DOHH2 (cell line): ENCODE data around the gene SLC38A3.

ENCODE experiments used
- CTCF ChIP-seq: fragments of 200-600 bp; sonication (generic); IDR thresholded peaks from one replicate; pipeline ENCODE4 v1.5.1; 2014; ENCODE audit warnings: antibody characterized with exemption, mild to moderate bottlenecking, low read depth, low read length; ENCODE audit not compliant: poor library complexity, severe bottlenecking
- EZH2phosphoT487 ChIP-seq: fragments of 200-600 bp; sonication (generic); IDR thresholded peaks from 2 replicates; pipeline ENCODE4 v1.6.1; 2017; ENCODE audit warnings: borderline replicate concordance, mild to moderate bottlenecking, antibody characterized with exemption, low read length, moderate library complexity, mixed read lengths

DNA sequence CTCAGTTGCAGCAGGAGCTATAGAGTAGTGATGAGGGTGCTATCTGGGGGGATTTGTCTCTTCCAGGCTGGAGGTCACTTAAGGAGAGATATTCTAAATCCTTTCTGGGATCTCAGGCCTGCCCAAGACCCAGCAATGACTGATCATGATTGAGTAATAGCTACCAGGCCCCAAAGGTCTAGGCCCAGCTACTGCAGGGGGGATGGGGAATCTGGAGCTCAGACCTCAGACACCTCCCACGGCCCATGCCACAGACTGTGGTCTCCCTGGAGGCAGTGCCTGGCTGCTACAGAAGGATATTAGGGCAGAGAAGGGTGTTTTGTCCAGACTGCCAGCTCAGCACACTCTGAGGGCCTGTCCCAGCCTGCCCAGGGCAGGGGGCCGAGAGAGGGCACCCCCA, 6.9 kb downstream of the SLC38A3 start:
- TF ChIP-seq CTCF (no peak), EZH2phosphoT487 (no peak)
